ENCODE results near the gene CCDC12. TPM values are rescaled to one million over a fixed set of nuclear protein-coding genes. Genes with fewer than 3 reads are reported as not detected.

CCDC12 gene
- total and polyA plus RNA-seq, 11 donors: 27.1 to 120 (median 34.4) TPM

- Histone ChIP-seq H3K9me3 (no peaks in the 10 kb centered on the region), H3K27me3 (peaks cover 0 to 17% (median 0%) of the 10 kb centered on the region in 9 donors), H3K4me3 (no peak overlapping the region), H3K27ac (no peak overlapping the region), H3K36me3 (no peaks in the 10 kb centered on the region), H3K4me1 (peaks cover 0 to 23% (median 7%) of the 10 kb centered on the region in 12 donors)
- DNase-seq: peak in 2 of 5 donors; percentile 19 to 20
- intact Hi-C loops (cut with DNase I): no loop called here
- TF ChIP-seq POLR2A (IDR thresholded peaks at IDR 0.05) (no peak), CTCF (IDR thresholded peaks at IDR 0.05) (no peak)
- no peak for ATAC-seq
- 92 to 98% (median 95%) methylated on average over 4 to 17 of the region's 17 CpGs for WGBS, 4 donors
Measured at GRCh38 chr3:46901591-46902187, 74.9 kb downstream of the CCDC12 start.

- peaks cover 0 to 17% (median 0%) of the 10 kb centered on the region in 9 donors for H3K27me3 ChIP-seq
- ATAC-seq (no peak), DNase-seq (peak in 2 of 5 donors; percentile 11 to 15)
- TF ChIP-seq POLR2A (IDR thresholded peaks at IDR 0.05): no peak
- TF ChIP-seq CTCF (IDR thresholded peaks at IDR 0.05): no peak
- no peaks in the 10 kb centered on the region for H3K36me3 ChIP-seq
- no peak overlapping the region for H3K4me3 ChIP-seq
- H3K4me1 ChIP-seq: peaks cover 0 to 24% (median 7%) of the 10 kb centered on the region in 12 donors
- H3K9me3 ChIP-seq: no peaks in the 10 kb centered on the region
- H3K27ac ChIP-seq: no peak overlapping the region
- WGBS, 4 donors: 78 to 85% (median 82%) methylated on average over 2 to 3 of the region's 3 CpGs
- intact Hi-C loops (cut with DNase I): no loop called here
Measured at GRCh38 chr3:46901061-46901460, 75.5 kb downstream of the CCDC12 start.

GRCh38 chr3:46900356-46900755 is 76.2 kb downstream of the CCDC12 start:
- Histone ChIP-seq H3K4me1 (peaks cover 0 to 28% (median 7%) of the 10 kb centered on the region in 12 donors), H3K36me3 (no peaks in the 10 kb centered on the region), H3K9me3 (no peaks in the 10 kb centered on the region), H3K4me3 (no peak overlapping the region), H3K27ac (no peak overlapping the region), H3K27me3 (peaks cover 0 to 17% (median 0%) of the 10 kb centered on the region in 9 donors)
- 91 to 95% (median 93%) methylated on average over 6 of the region's 6 CpGs for WGBS, 4 donors
- TF ChIP-seq POLR2A (IDR thresholded peaks at IDR 0.05): no peak
- TF ChIP-seq CTCF (IDR thresholded peaks at IDR 0.05): no peak
- DNase-seq (peak in 2 of 5 donors; percentile 13 to 18), ATAC-seq (no peak)
- intact Hi-C loops (cut with DNase I): no loop called here

- Histone ChIP-seq H3K9me3 (no peaks in the 10 kb centered on the region), H3K36me3 (no peaks in the 10 kb centered on the region), H3K27ac (no peak overlapping the region), H3K27me3 (peaks cover 0 to 17% (median 0%) of the 10 kb centered on the region in 9 donors), H3K4me1 (peaks cover 0 to 28% (median 9%) of the 10 kb centered on the region in 12 donors), H3K4me3 (no peak overlapping the region)
- 47 to 86% (median 70%) methylated on average over 1 to 5 of the region's 5 CpGs for WGBS, 4 donors
- peak in 1 of 5 donors; percentile 32 for DNase-seq
- intact Hi-C loops (cut with DNase I): no loop called here
- no peak for ATAC-seq
- TF ChIP-seq CTCF (IDR thresholded peaks at IDR 0.05): no peak
- TF ChIP-seq POLR2A (IDR thresholded peaks at IDR 0.05): no peak
Measured at GRCh38 chr3:46900007-46900292, 76.6 kb downstream of the CCDC12 start.
